Neural progenitor cell (in vitro differentiated cells): ENCODE measurements around the gene KIF4B. TPM values are rescaled to one million over a fixed set of nuclear protein-coding genes. Genes with fewer than 3 reads are reported as not detected.

Experiments used
- DNase-seq: peaks from one replicate; pipeline ENCODE4 v3.0.0-alpha.2; 2016; ENCODE audit warnings: low spot score
- H2AFZ ChIP-seq: fragments of 200-600 bp; sonication (generic); replicated peaks from 2 replicates; pipeline ENCODE4 v1.6.1; 2016; ENCODE audit warnings: antibody characterized with exemption
- H3F3A ChIP-seq: fragments of 200-600 bp; sonication (generic); 2 replicates; pipeline ENCODE4 v1.6.1; 2016; ENCODE audit warnings: antibody characterized with exemption, low read depth
- H3K27ac ChIP-seq: fragments of 200-600 bp; sonication (generic); 2 replicates; pipeline ENCODE4 v1.5.1; 2016; ENCODE audit warnings: mild to moderate bottlenecking
- H3K27me3 ChIP-seq: fragments of 200-600 bp; sonication (generic); 2 replicates; pipeline ENCODE4 v1.6.1; 2016; ENCODE audit warnings: mild to moderate bottlenecking, moderate library complexity
- H3K36me3 ChIP-seq: fragments of 200-600 bp; sonication (generic); 2 replicates; pipeline ENCODE4 v1.5.1; 2016
- H3K4me1 ChIP-seq: fragments of 200-600 bp; sonication (generic); 2 replicates; pipeline ENCODE4 v1.6.1; 2016; ENCODE audit warnings: mixed run types
- H3K4me2 ChIP-seq: fragments of 200-600 bp; sonication (generic); 2 replicates; pipeline ENCODE4 v1.6.1; 2016
- H3K4me3 ChIP-seq: fragments of 200-600 bp; sonication (generic); 2 replicates; pipeline ENCODE4 v1.5.1; 2016
- H3K79me2 ChIP-seq: fragments of 200-600 bp; sonication (generic); 2 replicates; pipeline ENCODE4 v1.6.1; 2016; ENCODE audit warnings: low read depth
- H3K9ac ChIP-seq: fragments of 200-600 bp; sonication (generic); 2 replicates; pipeline ENCODE4 v1.6.1; 2016
- H3K9me3 ChIP-seq: fragments of 200-600 bp; sonication (generic); 2 replicates; pipeline ENCODE4 v1.5.1; 2016; ENCODE audit warnings: low read depth
- H4K20me1 ChIP-seq: fragments of 200-600 bp; sonication (generic); 2 replicates; pipeline ENCODE4 v1.6.1; 2016; ENCODE audit warnings: low read depth
- H3K27ac Mint-ChIP-seq: 3 replicates; pipeline ENCODE4 v1.8.0; 2021; ENCODE audit warnings: mixed read lengths
- H3K27me3 Mint-ChIP-seq: 2 replicates; pipeline ENCODE4 v1.8.0; 2022; ENCODE audit warnings: low read depth, mild to moderate bottlenecking, inconsistent platforms, moderate library complexity, mixed read lengths; ENCODE audit not compliant: insufficient read depth
- H3K36me3 Mint-ChIP-seq: 3 replicates; pipeline ENCODE4 v1.8.0; 2021; ENCODE audit warnings: mixed read lengths
- H3K4me1 Mint-ChIP-seq: 3 replicates; pipeline ENCODE4 v1.8.0; 2021; ENCODE audit warnings: mixed read lengths
- H3K4me3 Mint-ChIP-seq: 3 replicates; pipeline ENCODE4 v1.8.0; 2021; ENCODE audit warnings: mild to moderate bottlenecking, moderate library complexity, mixed read lengths
- H3K9me3 Mint-ChIP-seq: 3 replicates; pipeline ENCODE4 v1.8.0; 2020; ENCODE audit warnings: mixed read lengths
- EZH2 ChIP-seq: fragments of 200-600 bp; sonication (generic); IDR thresholded peaks from 2 replicates; pipeline ENCODE4 v1.6.1; 2017; ENCODE audit warnings: antibody characterized with exemption, mild to moderate bottlenecking, moderate library complexity
- EZH2phosphoT487 ChIP-seq: fragments of 200-600 bp; sonication (generic); IDR thresholded peaks from 2 replicates; pipeline ENCODE4 v1.6.1; 2017; ENCODE audit warnings: antibody characterized with exemption
- total RNA-seq: library from RNA; depleted of rRNA; stranded (reverse); fragments of >200 nt; gene quantifications from 2 replicates; pipeline ENCODE4 v1.2.3, GENCODE V29; 2015; ENCODE audit warnings: low replicate concordance
- TF ChIP-seq, protein P1 (sequence below): fragments of 200-600 bp; sonication (generic); IDR thresholded peaks from 2 replicates; pipeline ENCODE4 v1.5.1; 2017; ENCODE audit warnings: antibody characterized with exemption, mild to moderate bottlenecking

The KIF4B gene
- total RNA-seq, 1 donor from 2014 or later: not detected

DNA sequence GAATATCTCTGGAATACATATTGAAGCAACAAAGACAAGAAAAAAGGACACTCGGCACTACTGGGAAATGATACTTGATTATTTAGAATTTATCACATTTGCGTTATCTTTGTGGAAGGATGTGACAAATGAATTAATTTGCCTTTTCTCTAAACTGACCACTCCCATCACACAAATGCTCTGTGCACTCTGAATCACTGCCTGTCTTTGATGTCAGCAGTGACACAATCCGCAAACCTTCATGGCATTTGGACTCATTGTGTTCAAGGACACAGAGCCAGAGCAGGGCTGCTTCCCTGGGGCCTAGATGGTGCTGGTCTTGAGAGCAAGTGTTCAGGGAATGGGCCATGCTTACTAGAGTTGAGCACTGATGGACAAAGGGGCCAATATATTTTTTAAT, 4.9 kb upstream of the KIF4B start:
- H3K4me2 ChIP-seq: no peak overlapping the region
- Mint-ChIP-seq H3K4me3 (no peak overlapping the region), H3K36me3 (no peaks in the 10 kb centered on the region), H3K27ac (no peak overlapping the region), H3K4me1 (no peaks in the 10 kb centered on the region), H3K27me3 (peaks cover 2% of the 10 kb centered on the region), H3K9me3 (no peaks in the 10 kb centered on the region)
- no peaks in the 10 kb centered on the region for H3K36me3 ChIP-seq
- no peak for TF ChIP-seq EZH2
- no peak for TF ChIP-seq EZH2phosphoT487
- TF ChIP-seq, protein P1, sequence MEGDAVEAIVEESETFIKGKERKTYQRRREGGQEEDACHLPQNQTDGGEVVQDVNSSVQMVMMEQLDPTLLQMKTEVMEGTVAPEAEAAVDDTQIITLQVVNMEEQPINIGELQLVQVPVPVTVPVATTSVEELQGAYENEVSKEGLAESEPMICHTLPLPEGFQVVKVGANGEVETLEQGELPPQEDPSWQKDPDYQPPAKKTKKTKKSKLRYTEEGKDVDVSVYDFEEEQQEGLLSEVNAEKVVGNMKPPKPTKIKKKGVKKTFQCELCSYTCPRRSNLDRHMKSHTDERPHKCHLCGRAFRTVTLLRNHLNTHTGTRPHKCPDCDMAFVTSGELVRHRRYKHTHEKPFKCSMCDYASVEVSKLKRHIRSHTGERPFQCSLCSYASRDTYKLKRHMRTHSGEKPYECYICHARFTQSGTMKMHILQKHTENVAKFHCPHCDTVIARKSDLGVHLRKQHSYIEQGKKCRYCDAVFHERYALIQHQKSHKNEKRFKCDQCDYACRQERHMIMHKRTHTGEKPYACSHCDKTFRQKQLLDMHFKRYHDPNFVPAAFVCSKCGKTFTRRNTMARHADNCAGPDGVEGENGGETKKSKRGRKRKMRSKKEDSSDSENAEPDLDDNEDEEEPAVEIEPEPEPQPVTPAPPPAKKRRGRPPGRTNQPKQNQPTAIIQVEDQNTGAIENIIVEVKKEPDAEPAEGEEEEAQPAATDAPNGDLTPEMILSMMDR: no peak
- H3K27ac ChIP-seq: no peak overlapping the region
- no peak overlapping the region for H2AFZ ChIP-seq
- no peak overlapping the region for H3K9ac ChIP-seq
- no peaks in the 10 kb centered on the region for H3K27me3 ChIP-seq
- no peak for DNase-seq
- H3K9me3 ChIP-seq: no peaks in the 10 kb centered on the region
- no peaks in the 10 kb centered on the region for H3K4me1 ChIP-seq
- no peak overlapping the region for H3K4me3 ChIP-seq
- no peaks in the 10 kb centered on the region for H3F3A ChIP-seq
- no peaks in the 10 kb centered on the region for H4K20me1 ChIP-seq
- no peaks in the 10 kb centered on the region for H3K79me2 ChIP-seq

- H2AFZ ChIP-seq: no peak overlapping the region
- Mint-ChIP-seq H3K27me3 (no peaks in the 10 kb centered on the region), H3K36me3 (no peaks in the 10 kb centered on the region), H3K4me3 (no peak overlapping the region), H3K9me3 (peaks cover 3% of the 10 kb centered on the region), H3K27ac (no peak overlapping the region), H3K4me1 (no peaks in the 10 kb centered on the region)
- H3K36me3 ChIP-seq: no peaks in the 10 kb centered on the region
- H3K4me2 ChIP-seq: no peak overlapping the region
- TF ChIP-seq, protein P1: no peak
- no peak for TF ChIP-seq EZH2phosphoT487
- TF ChIP-seq EZH2: no peak
- no peak overlapping the region for H3K4me3 ChIP-seq
- no peaks in the 10 kb centered on the region for H3K4me1 ChIP-seq
- H3K9ac ChIP-seq: no peak overlapping the region
- no peaks in the 10 kb centered on the region for H3F3A ChIP-seq
- no peak for DNase-seq
- no peaks in the 10 kb centered on the region for H4K20me1 ChIP-seq
- no peaks in the 10 kb centered on the region for H3K9me3 ChIP-seq
- no peak overlapping the region for H3K27ac ChIP-seq
- no peaks in the 10 kb centered on the region for H3K27me3 ChIP-seq
- no peaks in the 10 kb centered on the region for H3K79me2 ChIP-seq
Measured at GRCh38 chr5:155010881-155011280, 2.7 kb upstream of the KIF4B start.

- H3K36me3 ChIP-seq: no peaks in the 10 kb centered on the region
- H3K27me3 Mint-ChIP-seq: no peaks in the 10 kb centered on the region
- no peaks in the 10 kb centered on the region for H4K20me1 ChIP-seq
- H3K4me1 Mint-ChIP-seq: no peaks in the 10 kb centered on the region
- TF ChIP-seq EZH2 (no peak), EZH2phosphoT487 (no peak)
- TF ChIP-seq, protein P1: no peak
- H3K9me3 ChIP-seq: no peaks in the 10 kb centered on the region
- H3K4me3 Mint-ChIP-seq: no peak overlapping the region
- no peak overlapping the region for H3K4me2 ChIP-seq
- H3K36me3 Mint-ChIP-seq: no peaks in the 10 kb centered on the region
- H3K27me3 ChIP-seq: no peaks in the 10 kb centered on the region
- H3K27ac Mint-ChIP-seq: no peak overlapping the region
- no peaks in the 10 kb centered on the region for H3F3A ChIP-seq
- no peak overlapping the region for H2AFZ ChIP-seq
- H3K4me1 ChIP-seq: no peaks in the 10 kb centered on the region
- H3K27ac ChIP-seq: no peak overlapping the region
- peaks cover 3% of the 10 kb centered on the region for H3K9me3 Mint-ChIP-seq
- H3K79me2 ChIP-seq: no peaks in the 10 kb centered on the region
- no peak overlapping the region for H3K4me3 ChIP-seq
- H3K9ac ChIP-seq: no peak overlapping the region
- DNase-seq: no peak
Measured at GRCh38 chr5:155015239-155015638, 1.7 kb downstream of the KIF4B start.

GRCh38 chr5:155017610-155018009, 4.1 kb downstream of the KIF4B start:
- TF ChIP-seq EZH2phosphoT487 (no peak), EZH2 (no peak)
- TF ChIP-seq, protein P1: no peak
- H3K9ac ChIP-seq: no peak overlapping the region
- Mint-ChIP-seq H3K36me3 (no peaks in the 10 kb centered on the region), H3K27me3 (no peaks in the 10 kb centered on the region), H3K4me1 (no peaks in the 10 kb centered on the region), H3K4me3 (no peak overlapping the region), H3K9me3 (peaks cover 3% of the 10 kb centered on the region), H3K27ac (no peak overlapping the region)
- no peaks in the 10 kb centered on the region for H3K79me2 ChIP-seq
- no peaks in the 10 kb centered on the region for H4K20me1 ChIP-seq
- DNase-seq: no peak
- H3K9me3 ChIP-seq: no peaks in the 10 kb centered on the region
- no peaks in the 10 kb centered on the region for H3K27me3 ChIP-seq
- no peak overlapping the region for H3K4me2 ChIP-seq
- no peak overlapping the region for H3K4me3 ChIP-seq
- no peak overlapping the region for H3K27ac ChIP-seq
- no peaks in the 10 kb centered on the region for H3F3A ChIP-seq
- H3K36me3 ChIP-seq: no peaks in the 10 kb centered on the region
- no peaks in the 10 kb centered on the region for H3K4me1 ChIP-seq
- H2AFZ ChIP-seq: no peak overlapping the region
